Measurements from ENCODE around the gene SRRT.
A peak's percentile ranks its signal among the peaks of the same experiment; 100 is the strongest.
"Not testable (repeated sequence)": the region's sequence is repeated elsewhere in the genome, so short reads cannot be mapped to it uniquely, and the experiment has no call there.

SRRT gene

GRCh38 chr7:100874577-100875355, at the start of gene SRRT:
Gene SRRT, plus strand, starts transcription at chr7:100875103. Its CDS starts 488 bp downstream, at chr7:100875591.
- DNase-seq (ENCODE audit: low spot score) = peak; percentile 97

- no peak for DNase-seq (ENCODE audit: low spot score)
Observed at GRCh38 chr7:100825215-100825671, 49.7 kb upstream of the SRRT start.

GRCh38 chr7:100825751-100826513, 49.0 kb upstream of the SRRT start:
- no peak for DNase-seq (ENCODE audit: low spot score)

- DNase-seq (ENCODE audit: low spot score) = no peak
Observed at GRCh38 chr7:100826514-100827329, 48.2 kb upstream of the SRRT start.

- DNase-seq (ENCODE audit: low spot score) = peak; percentile 91
Observed at GRCh38 chr7:100827330-100828226, 47.3 kb upstream of the SRRT start, which contains the start of gene EPHB4. Gene EPHB4, minus strand, starts transcription at chr7:100827523. Its CDS starts 493 bp downstream, at chr7:100827030.

- DNase-seq (ENCODE audit: low spot score) = no peak
Observed at GRCh38 chr7:100829150-100829716, 45.7 kb upstream of the SRRT start.

- no peak for DNase-seq (ENCODE audit: low spot score)
Observed at GRCh38 chr7:100830396-100830795, 44.5 kb upstream of the SRRT start.

- no peak for DNase-seq (ENCODE audit: low spot score)
Observed at GRCh38 chr7:100832281-100832633, 42.6 kb upstream of the SRRT start.

- no peak for DNase-seq (ENCODE audit: low spot score)
Observed at GRCh38 chr7:100835903-100836811, 38.7 kb upstream of the SRRT start.

GRCh38 chr7:100836812-100837098, 38.1 kb upstream of the SRRT start:
- DNase-seq (ENCODE audit: low spot score) = no peak

GRCh38 chr7:100837099-100837836, 37.6 kb upstream of the SRRT start:
- peak; percentile 76 for DNase-seq (ENCODE audit: low spot score)

GRCh38 chr7:100839361-100839760, 35.5 kb upstream of the SRRT start:
- DNase-seq (ENCODE audit: low spot score) = no peak

GRCh38 chr7:100840470-100841100, 34.3 kb upstream of the SRRT start:
- no peak for DNase-seq (ENCODE audit: low spot score)

- no peak for DNase-seq (ENCODE audit: low spot score)
Observed at GRCh38 chr7:100847360-100847759, 27.5 kb upstream of the SRRT start.

- DNase-seq (ENCODE audit: low spot score) = peak; percentile 99
Observed at GRCh38 chr7:100852048-100852872, 22.6 kb upstream of the SRRT start, which contains the start of gene SLC12A9. Gene SLC12A9, plus strand, starts transcription at chr7:100852713. Its CDS starts 1,485 bp downstream, at chr7:100854198.

- no peak for DNase-seq (ENCODE audit: low spot score)
Observed at GRCh38 chr7:100854146-100854895, 20.6 kb upstream of the SRRT start.

- DNase-seq (ENCODE audit: low spot score) = not testable (repeated sequence)
Observed at GRCh38 chr7:100854899-100855298, 20.0 kb upstream of the SRRT start.

Measured in HuH-7 (cell line).